NCI-H524 treated with DMSO at 0.1 percent for 48 hours (cell line): ENCODE results near the gene ADD1.
"Not testable (repeated sequence)": the region's sequence is repeated elsewhere in the genome, so short reads cannot be mapped to it uniquely, and the experiment has no call there.

Experiments
- DNase-seq: peaks from one replicate; lab custom pipeline; 2025; lab: John Stamatoyannopoulos, UW

The ADD1 gene

GRCh38 chr4:2886622-2887021, 43.0 kb downstream of the ADD1 start:
- DNase-seq: peak; percentile 72

GRCh38 chr4:2887343-2887742, 43.7 kb downstream of the ADD1 start:
- DNase-seq: peak; percentile 80

DNA sequence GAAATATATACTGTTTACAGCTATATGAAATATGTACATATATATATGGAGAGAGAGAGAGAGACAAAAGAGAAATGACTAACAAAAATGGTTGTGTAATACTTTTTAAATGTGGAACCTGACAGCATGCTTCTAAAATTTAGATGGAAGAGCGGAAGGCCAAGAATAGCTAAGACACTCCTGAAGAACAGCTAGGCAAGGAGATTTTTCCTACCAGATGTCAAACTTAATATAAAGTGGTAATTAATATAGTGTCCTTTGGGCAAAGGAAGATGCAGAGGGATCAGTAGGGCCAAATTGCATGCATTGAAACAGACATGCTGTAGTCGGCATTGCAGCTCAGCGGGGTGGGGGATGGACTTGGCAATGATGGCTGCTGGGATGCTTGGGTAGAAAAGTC, 45.2 kb downstream of the ADD1 start:
- DNase-seq: peak; percentile 29

DNA sequence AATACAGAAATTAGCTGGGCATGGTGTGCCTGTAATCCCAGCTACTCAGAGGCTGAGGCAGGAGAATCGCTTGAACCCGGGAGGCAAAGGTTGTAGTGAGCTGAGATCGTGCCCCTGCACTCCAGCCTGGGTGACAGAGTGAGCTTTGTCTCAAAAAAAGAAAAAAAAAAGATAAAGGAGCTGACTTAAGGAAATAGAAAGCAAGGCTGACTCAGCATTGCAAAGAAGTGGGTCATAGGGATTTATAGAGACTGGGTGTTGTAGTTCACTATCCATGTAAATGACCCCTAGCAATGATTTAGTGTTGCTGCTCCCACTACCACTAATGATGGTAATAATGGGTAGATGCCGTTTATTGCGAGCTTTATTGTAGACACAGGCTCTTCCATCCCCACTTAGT, 47.6 kb downstream of the ADD1 start:
- no peak for DNase-seq

- no peak for DNase-seq
Measured at GRCh38 chr4:2893772-2894171, 50.1 kb downstream of the ADD1 start.

GRCh38 chr4:2898001-2898400, 54.4 kb downstream of the ADD1 start:
- DNase-seq: no peak

DNA sequence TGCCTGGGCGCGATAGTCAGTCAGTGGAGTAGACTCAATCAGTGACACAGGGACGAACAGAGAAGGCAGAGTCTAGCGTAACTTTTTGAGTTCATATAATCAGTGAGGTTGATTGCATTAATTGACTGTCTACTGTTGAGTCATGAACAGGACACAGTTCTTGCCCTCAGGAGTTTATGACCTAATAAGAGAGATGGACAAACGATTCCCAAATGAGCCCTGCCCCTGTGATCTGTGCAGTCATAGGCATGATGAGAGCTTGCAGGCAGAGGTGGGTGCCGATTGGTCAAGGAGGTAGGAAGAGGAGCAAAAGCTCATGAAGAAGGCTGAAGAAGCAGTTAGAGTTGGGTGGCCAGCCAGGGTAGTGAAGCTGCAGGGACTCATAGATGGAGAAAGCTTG, 57.1 kb downstream of the ADD1 start:
- DNase-seq: no peak

DNA sequence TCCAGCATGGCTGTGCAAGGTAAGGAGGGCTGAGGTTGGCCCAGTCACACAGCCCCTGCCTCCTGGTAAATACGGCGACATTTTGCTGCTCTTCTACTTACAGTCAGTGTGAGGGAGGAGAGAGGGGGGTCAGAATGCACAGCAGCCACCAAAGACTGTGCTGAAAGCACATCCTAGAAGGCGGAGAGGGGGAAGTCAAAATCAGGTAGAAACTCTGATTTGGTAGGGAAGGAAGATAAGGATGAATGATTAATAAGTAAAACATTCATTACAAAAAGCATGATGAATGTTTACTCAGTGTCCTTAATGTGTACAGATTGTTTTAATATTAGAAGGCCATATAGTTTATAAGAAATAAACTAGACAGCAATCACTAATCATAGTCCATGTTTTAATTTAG, 57.5 kb downstream of the ADD1 start:
- DNase-seq: no peak

- no peak for DNase-seq
Measured at GRCh38 chr4:2902126-2902525, 58.5 kb downstream of the ADD1 start.

DNA sequence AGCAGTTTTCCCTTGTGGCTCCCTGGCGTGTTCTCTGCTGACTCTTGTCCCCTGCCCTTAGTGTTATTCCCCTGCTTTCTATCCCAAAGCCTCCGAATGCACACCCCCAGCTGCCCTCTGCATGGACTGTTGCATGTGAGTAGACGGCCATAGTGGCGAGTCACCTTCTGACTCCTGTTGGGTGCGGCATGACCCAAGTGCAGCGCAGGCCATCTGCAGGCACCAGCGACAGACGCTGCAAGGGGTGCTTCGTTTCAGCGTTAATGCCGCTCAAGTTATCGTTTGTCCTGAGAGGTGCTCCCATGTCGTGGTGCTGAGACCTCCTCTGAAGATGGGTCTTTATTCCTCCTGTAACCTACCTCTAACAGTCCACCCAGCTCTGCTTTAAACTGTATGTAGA, 61.9 kb downstream of the ADD1 start:
- DNase-seq: no peak

GRCh38 chr4:2906218-2906617, 62.6 kb downstream of the ADD1 start:
- no peak for DNase-seq

- no peak for DNase-seq
Measured at GRCh38 chr4:2907226-2907625, 63.6 kb downstream of the ADD1 start.

DNA sequence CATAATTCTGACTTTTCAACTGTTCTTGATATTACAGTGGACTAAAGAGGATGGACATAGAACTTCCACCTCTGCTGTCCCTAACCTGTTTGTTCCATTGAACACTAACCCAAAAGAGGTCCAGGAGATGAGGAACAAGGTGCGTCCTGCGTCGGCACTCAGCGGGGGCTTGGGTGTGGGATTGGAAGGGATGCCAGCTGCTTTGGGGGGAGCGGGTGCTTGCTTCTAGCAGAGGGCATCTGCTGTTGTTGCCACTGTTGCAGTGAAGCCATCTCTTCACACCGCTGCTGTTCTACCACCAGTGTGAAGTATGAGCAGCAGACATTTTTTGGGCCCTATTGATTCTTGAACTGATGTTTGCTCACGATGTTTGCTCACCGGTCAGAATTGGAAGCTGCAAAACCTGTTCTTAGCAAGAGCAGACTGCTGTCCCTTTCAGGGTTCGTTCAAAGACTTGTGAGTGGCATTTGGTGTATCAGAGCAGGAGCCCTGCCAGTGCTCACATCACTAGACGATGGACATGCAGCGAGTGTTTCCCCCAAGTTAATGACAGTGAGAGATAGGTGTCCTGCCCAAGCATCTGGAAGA, 64.2 kb downstream of the ADD1 start:
- no peak for DNase-seq

DNA sequence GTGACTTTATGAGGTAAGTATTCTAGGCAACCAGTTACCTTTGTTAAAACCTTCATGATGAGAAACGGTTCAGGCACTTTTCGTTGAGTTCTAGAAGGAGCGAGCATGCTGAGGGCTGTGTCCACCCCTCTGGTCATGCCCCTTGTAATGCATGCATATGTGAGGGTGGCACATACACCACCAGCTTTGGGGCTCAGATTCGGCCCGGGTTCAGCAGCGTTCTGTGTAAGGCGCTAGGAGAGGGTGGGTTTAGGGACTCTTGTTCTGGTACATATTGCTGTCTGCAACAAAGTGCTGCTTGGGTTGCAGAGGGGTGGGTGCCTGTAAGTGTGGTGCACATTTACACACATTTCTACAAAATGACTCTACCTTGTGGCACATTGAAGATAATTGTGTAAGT, 65.0 kb downstream of the ADD1 start:
- DNase-seq: no peak

DNA sequence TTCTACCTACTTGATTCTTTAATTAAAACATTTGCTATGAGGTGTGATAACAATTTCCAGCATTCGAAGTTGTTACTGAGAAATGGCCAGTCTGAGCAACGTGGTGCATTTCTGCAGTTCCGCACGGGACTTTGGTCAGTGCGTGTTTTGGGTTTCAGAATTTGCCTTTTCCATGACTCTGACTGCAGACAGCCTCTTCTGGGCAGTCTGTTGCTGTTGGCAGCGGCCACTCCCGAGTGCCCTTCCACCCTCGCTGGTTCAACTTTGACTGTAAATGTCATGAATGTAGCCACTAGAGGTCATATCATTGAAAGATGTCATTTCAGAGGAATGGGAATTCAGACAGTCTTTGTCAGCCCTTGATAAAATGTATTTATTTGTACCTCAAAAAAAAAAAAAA, 65.9 kb downstream of the ADD1 start:
- no peak for DNase-seq

DNA sequence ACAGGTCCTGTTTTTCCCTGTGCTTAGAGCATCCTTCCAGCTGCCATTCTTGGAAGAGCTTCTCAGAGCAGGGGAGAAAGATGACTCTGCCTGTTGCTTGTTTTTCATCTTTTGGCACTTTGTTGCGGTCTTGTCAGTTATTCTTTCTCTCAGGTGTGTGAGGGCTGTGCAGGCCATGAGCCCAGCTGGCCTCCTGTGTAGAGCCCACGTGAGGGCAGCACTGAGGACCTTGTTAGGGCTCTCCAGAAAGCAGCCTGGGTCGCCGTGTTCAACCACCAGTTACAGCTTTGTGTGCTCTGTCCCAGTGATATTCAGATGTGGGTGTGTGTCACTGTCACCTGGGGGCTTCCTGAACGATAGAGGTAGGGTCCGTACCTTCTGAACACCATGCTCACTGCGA, 66.8 kb downstream of the ADD1 start:
- no peak for DNase-seq

DNA sequence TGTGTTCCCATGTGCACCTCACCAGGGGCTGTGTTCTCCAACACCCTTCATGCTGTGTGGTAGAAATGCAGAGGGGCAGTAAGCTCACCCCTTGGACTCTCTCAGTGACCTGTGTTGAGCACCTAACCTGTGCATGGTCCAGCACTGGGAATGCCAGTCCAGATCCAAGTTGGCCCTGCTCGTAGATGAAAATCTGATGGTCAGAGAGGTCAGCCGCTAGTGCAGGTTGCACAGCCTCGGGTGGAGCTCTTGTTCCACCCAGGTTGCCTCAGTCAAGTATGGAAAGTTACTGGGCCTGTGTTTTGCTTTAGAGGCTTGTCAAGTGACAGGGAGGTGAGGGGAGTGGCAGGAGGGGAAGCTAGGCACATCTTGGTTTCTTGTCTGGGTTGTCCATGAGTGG, 68.2 kb downstream of the ADD1 start:
- DNase-seq: no peak

- no peak for DNase-seq
Measured at GRCh38 chr4:2913168-2913567, 69.5 kb downstream of the ADD1 start.

GRCh38 chr4:2914256-2915126, 70.8 kb downstream of the ADD1 start:
- no peak for DNase-seq

DNA sequence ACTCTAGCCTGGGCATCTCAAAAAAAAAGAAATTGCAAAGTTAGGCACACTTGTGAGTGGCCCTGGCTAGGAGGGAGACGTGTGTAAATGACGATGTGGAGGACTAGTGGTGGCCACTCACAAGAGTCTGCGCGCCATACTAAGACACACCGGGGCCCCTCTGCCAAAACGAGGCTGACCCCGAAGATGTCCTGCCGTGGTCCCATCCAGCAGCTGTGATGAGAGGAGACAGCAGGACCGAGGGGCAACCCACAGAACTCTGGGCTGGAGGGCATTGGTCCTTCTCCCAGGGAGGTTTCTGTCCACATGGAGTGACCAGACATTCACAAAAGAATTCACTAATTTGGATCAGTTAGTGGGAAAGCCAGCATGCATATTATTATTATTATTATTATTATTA, 72.1 kb downstream of the ADD1 start:
- no peak for DNase-seq

DNA sequence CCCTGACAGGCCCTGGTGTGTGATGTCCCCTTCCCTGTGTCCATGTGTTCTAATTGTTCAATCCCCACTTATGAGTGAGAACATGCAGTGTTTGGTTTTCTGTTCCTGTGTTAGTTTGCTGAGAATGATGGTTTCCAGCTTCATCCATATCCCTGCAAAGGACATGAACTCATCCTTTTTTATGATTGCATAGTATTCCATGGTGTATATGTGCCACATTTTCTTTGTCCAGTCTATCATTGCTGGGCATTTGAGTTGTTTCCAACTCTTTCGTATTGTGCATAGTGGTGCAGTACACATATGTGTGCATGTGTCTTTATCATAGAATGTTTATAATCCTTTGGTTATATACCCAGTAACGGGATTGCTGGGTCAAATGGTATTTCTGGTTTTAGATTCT, 73.1 kb downstream of the ADD1 start:
- not testable (repeated sequence) for DNase-seq

GRCh38 chr4:2918300-2918699, 74.7 kb downstream of the ADD1 start:
- not testable (repeated sequence) for DNase-seq

DNA sequence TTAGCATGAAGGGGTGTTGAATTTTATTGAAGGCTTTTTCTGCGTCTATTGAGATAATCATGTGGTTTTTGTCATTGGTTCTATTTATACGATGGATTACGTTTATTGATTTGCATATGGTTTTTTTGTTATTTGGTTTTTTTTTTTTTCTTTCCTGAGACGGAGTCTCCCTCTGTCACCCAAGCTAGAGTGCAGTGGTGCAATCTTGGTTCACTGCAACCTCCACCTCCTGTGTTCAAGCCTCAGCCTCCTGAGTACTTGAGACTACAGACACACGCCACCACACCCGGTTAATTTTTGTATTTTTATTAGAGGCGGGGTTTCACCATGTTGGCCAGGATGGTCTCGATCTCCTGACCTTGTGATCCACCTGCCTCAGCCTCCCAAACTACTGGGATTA, 75.1 kb downstream of the ADD1 start:
- DNase-seq: not testable (repeated sequence)
